Gastroesophageal sphincter (tissue), 4 donors: ENCODE data around the gene PCSK5. TPM values are rescaled to one million over a fixed set of nuclear protein-coding genes. Genes with fewer than 3 reads are reported as not detected.

Experiments used
- ATAC-seq: fragments of 150-250 bp; one replicate; pipeline ENCODE4 v1.9.1; 2016; ENCODE audit warnings: mild to moderate bottlenecking, moderate library complexity
- H3K27ac ChIP-seq, 4 donors: fragments of 200-600 bp; sonication (generic) in 3 of 4; 1 replicate in 3 of 4; 2 replicates in 1 of 4; pipeline ENCODE4 v1.5.1; 2016 to 2019
- H3K27me3 ChIP-seq: fragments of 200-600 bp; sonication (generic); one replicate; pipeline ENCODE4 v1.5.1; 2019
- H3K36me3 ChIP-seq, 2 donors: fragments of 200-600 bp; sonication (generic); one replicate each; pipeline ENCODE4 v1.5.1; 2019; ENCODE audit warnings: control low read depth in 1 of 2
- H3K4me1 ChIP-seq, 3 donors: fragments of 200-600 bp; sonication (generic); 1 replicate in 2 of 3; 2 replicates in 1 of 3; pipeline ENCODE4 v1.5.1; 2016 to 2019; ENCODE audit warnings: control low read depth in 2 of 3
- H3K4me3 ChIP-seq, 2 donors: fragments of 200-600 bp; sonication (generic); one replicate each; pipeline ENCODE4 v1.5.1; 2019; ENCODE audit warnings: mild to moderate bottlenecking in 1 of 2, moderate library complexity in 1 of 2
- H3K9me3 ChIP-seq, 3 donors: fragments of 200-600 bp; sonication (generic); one replicate each; pipeline ENCODE4 v1.5.1; 2017 to 2019; ENCODE audit warnings: control low read depth in 2 of 3
- CTCF ChIP-seq, 4 experiments: fragments of 200-600 bp in 2 of 4; fragments of 450-650 bp in 2 of 4; sonication (generic) in 1 of 4; IDR thresholded peaks; one replicate each; pipeline ENCODE4 v1.5.1; 2017 to 2019; ENCODE audit warnings: antibody characterized with exemption in 4 of 4, mild to moderate bottlenecking in 2 of 4, moderate library complexity in 2 of 4
- EP300 ChIP-seq: sonication (generic); formaldehyde crosslinking; IDR thresholded peaks from one replicate; pipeline ENCODE4 v1.6.1; 2017; ENCODE audit warnings: antibody characterized with exemption, mild to moderate bottlenecking
- POLR2A ChIP-seq, 2 donors: fragments of 450-650 bp; IDR thresholded peaks; one replicate each; pipeline ENCODE4 v1.6.1; 2017; ENCODE audit warnings: antibody characterized with exemption in 2 of 2, mild to moderate bottlenecking in 2 of 2, moderate library complexity in 1 of 2
- POLR2AphosphoS5 ChIP-seq: sonication (generic); formaldehyde crosslinking; IDR thresholded peaks from one replicate; pipeline ENCODE4 v1.6.1; 2017; ENCODE audit warnings: antibody characterized with exemption
- WGBS, 2 donors: methylation state at CpG; one replicate each; pipeline ENCODE4 v1.1.5; 2018; ENCODE audit warnings: low coverage in 1 of 2; 5-methylcytosine and 5-hydroxymethylcytosine counted together
- total RNA-seq, 4 donors: library from RNA; depleted of rRNA; stranded (reverse); fragments of >200 nt; gene quantifications; one replicate each; pipeline ENCODE4 v1.1.0, GENCODE V29; 2016

Gene PCSK5
- total RNA-seq, 4 donors from 2014 or later = 20.1 to 37.3 (median 28.1) TPM

GRCh38 chr9:75974016-75974766 lies 83.7 kb downstream of the PCSK5 start:
- no peaks in the 10 kb centered on the region for H3K36me3 ChIP-seq
- no peak for ATAC-seq
- H3K9me3 ChIP-seq = no peaks in the 10 kb centered on the region
- H3K27me3 ChIP-seq = no peaks in the 10 kb centered on the region
- TF ChIP-seq POLR2AphosphoS5 (no peak), POLR2A (IDR thresholded peaks at IDR 0.05) (no peak), EP300 (no peak), CTCF (IDR thresholded peaks at IDR 0.05) (no peak)
- WGBS, 2 donors = 88 to 96% methylated on average over 1 to 7 of the region's 16 CpGs
- H3K4me3 ChIP-seq = no peak overlapping the region
- no peak overlapping the region for H3K27ac ChIP-seq
- peaks cover 0 to 27% (median 5%) of the 10 kb centered on the region in 3 donors for H3K4me1 ChIP-seq

- Histone ChIP-seq H3K4me1 (peaks cover 0 to 27% (median 5%) of the 10 kb centered on the region in 3 donors), H3K27me3 (no peaks in the 10 kb centered on the region), H3K4me3 (no peak overlapping the region), H3K9me3 (no peaks in the 10 kb centered on the region), H3K36me3 (no peaks in the 10 kb centered on the region), H3K27ac (no peak overlapping the region)
- ATAC-seq = no peak
- WGBS, 2 donors = 60 to 66% methylated on average over 1 to 2 of the region's 2 CpGs
- TF ChIP-seq POLR2AphosphoS5 (no peak), POLR2A (IDR thresholded peaks at IDR 0.05) (no peak), EP300 (no peak), CTCF (IDR thresholded peaks at IDR 0.05) (no peak)
Measured at GRCh38 chr9:75975071-75975470, 84.6 kb downstream of the PCSK5 start.

- TF ChIP-seq EP300 (no peak), POLR2A (IDR thresholded peaks at IDR 0.05) (no peak), CTCF (IDR thresholded peaks at IDR 0.05) (no peak), POLR2AphosphoS5 (no peak)
- H3K9me3 ChIP-seq = no peaks in the 10 kb centered on the region
- H3K27ac ChIP-seq = no peak overlapping the region
- ATAC-seq = no peak
- no peak overlapping the region for H3K4me3 ChIP-seq
- H3K36me3 ChIP-seq = no peaks in the 10 kb centered on the region
- H3K4me1 ChIP-seq = peaks cover 0 to 27% (median 5%) of the 10 kb centered on the region in 3 donors
- H3K27me3 ChIP-seq = no peaks in the 10 kb centered on the region
Measured at GRCh38 chr9:75976549-75976948, 86.1 kb downstream of the PCSK5 start.

- ATAC-seq = no peak
- 74 to 78% methylated on average over 4 of the region's 4 CpGs for WGBS, 2 donors
- Histone ChIP-seq H3K4me3 (no peak overlapping the region), H3K27ac (no peak overlapping the region), H3K27me3 (no peaks in the 10 kb centered on the region), H3K9me3 (no peaks in the 10 kb centered on the region), H3K4me1 (peaks cover 0 to 18% (median 0%) of the 10 kb centered on the region in 3 donors), H3K36me3 (no peaks in the 10 kb centered on the region)
- TF ChIP-seq POLR2AphosphoS5 (no peak), POLR2A (IDR thresholded peaks at IDR 0.05) (no peak)
Measured at GRCh38 chr9:75979362-75979761, 88.9 kb downstream of the PCSK5 start.

GRCh38 chr9:75983319-75984045 lies 93.0 kb downstream of the PCSK5 start:
- no peak for ATAC-seq
- H3K27me3 ChIP-seq = no peaks in the 10 kb centered on the region
- no peak overlapping the region for H3K4me3 ChIP-seq
- H3K4me1 ChIP-seq = peaks cover 0 to 8% (median 0%) of the 10 kb centered on the region in 3 donors
- 85 to 90% methylated on average over 4 of the region's 4 CpGs for WGBS, 2 donors
- H3K27ac ChIP-seq = no peak overlapping the region
- peaks cover 0 to 18% of the 10 kb centered on the region in 2 donors for H3K36me3 ChIP-seq
- H3K9me3 ChIP-seq = no peaks in the 10 kb centered on the region
- TF ChIP-seq CTCF (IDR thresholded peaks at IDR 0.05) (no peak), EP300 (no peak), POLR2AphosphoS5 (no peak), POLR2A (IDR thresholded peaks at IDR 0.05) (no peak)
